AG04449 (cell line): ENCODE results near the gene BCL11A.

Experiments used
- CTCF ChIA-PET: fragments of 350-600 bp; formaldehyde crosslinking; extraction: SDS; loops from one replicate; lab custom pipeline; 2021; ENCODE audit warnings: antibody characterized with exemption; lab: Yijun Ruan, JAX
- POLR2A ChIA-PET: fragments of 400-600, 350-600 bp; formaldehyde crosslinking; extraction: SDS; loops from one replicate; lab custom pipeline; 2020; ENCODE audit warnings: antibody characterized with exemption, inconsistent platforms; lab: Yijun Ruan, JAX
- DNase-seq: peaks from one replicate; pipeline ENCODE4 v3.0.0-alpha.2; 2010; ENCODE audit warnings: low read depth, low spot score
- H3K4me3 ChIP-seq: 2 replicates; pipeline ENCODE4 v1.5.1; 2011; ENCODE audit warnings: low read depth, mild to moderate bottlenecking, control low read depth, low read length
- CTCF ChIP-seq: IDR thresholded peaks from one replicate; pipeline ENCODE4 v1.5.1; 2011; ENCODE audit warnings: mild to moderate bottlenecking, moderate library complexity, low read length, control low read depth, inconsistent platforms; ENCODE audit not compliant: insufficient read depth; ENCODE audit errors: missing control alignments

BCL11A gene

DNA sequence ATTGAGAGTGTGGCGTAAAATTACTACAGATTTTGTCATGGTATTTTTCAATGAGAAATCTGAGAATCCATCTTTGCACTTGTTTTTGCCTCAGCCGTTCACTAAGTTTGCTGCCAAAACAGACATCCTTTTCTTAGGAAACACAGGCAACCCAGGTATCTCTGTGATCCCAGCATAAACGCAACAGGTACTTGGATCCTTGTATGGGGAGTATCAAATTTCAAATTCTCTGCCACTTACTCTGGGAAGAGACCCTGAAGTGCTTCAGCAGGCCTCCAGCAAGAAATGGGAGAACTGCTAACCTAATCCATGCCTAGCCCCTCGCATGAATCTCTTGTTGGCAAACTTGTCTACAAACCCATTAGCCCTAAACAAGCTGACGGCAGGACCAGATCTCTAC, 83.1 kb downstream of the BCL11A start:
- TF ChIP-seq CTCF = no peak
- no peak overlapping the region for H3K4me3 ChIP-seq
- ChIA-PET POLR2A (no interaction called here), CTCF (no interaction called here)
- DNase-seq = no peak

- POLR2A ChIA-PET = no interaction called here
- no peak for TF ChIP-seq CTCF
- no peak overlapping the region for H3K4me3 ChIP-seq
- no peak for DNase-seq
- CTCF ChIA-PET = no interaction called here
Measured at GRCh38 chr2:60469536-60470317, 83.7 kb downstream of the BCL11A start.

DNA sequence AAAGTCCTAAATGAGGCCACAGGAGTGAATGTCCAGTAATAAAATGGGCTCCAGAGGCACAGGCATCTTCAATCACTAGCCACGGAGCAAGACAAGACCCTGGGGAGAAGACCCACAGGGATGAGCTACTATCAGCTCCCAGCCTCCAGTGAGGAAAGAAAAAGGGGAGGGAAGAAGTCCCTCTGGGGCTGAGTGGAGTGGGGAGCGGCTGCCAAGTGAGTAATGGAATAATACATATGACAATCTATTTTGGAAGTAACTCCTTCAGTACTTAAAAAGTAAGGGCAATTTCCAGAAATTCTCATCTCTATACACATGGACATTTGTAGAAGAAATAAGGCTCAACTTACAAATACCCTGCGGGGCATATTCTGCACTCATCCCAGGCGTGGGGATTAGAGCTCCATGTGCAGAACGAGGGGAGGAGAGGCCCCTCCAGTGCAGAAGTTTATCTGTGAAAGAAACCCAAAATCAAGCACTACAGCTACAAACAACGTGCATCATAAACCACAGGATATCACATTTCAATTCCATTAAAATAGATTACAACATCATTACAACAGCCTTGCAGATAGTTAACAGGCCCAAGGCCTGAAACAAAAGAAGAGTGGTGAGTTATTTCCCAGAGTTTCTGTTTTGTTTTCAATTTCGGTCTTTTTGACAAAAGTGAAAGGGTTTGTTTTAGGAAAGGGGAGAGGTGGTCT, 84.9 kb downstream of the BCL11A start:
- no peak for DNase-seq
- no peak for TF ChIP-seq CTCF
- POLR2A ChIA-PET = no interaction called here
- CTCF ChIA-PET = no interaction called here
- H3K4me3 ChIP-seq = no peak overlapping the region

DNA sequence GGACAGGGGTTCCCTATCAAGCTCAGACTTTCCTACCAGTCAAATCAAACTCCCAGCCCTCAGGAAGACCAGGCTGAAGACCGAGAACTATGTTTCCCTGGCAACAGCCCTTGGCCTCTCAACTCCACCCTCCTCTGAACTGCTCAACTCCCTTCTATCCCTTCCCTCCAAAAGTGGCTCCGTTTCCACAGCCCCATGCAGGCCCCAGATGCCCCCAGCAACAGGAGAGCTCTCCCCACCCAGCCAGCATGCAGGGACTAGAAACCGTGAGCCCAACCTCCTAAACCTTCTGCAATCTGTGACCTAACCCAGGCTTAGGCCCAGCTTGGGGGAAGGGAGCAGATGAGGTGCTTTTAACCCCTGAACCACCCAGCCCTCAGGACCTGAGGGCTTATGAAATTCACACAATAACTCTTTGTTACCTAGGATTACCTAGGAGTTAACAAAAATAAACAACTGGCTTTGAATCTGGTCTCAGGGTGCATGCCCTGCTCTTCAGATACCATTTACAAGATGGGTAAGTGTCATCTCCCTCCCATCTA, 87.2 kb downstream of the BCL11A start:
- POLR2A ChIA-PET = interaction anchor here (0.6 kb wide), 1 partner anchor 644 kb away, joined by 3 read pairs; no protein-coding TSS in a partner anchor
- no peak for TF ChIP-seq CTCF
- CTCF ChIA-PET = interaction anchor here (0.8 kb wide), 1 partner anchor 84 kb away, joined by 3 read pairs; no protein-coding TSS in a partner anchor

GRCh38 chr2:60465736-60466135, 87.7 kb downstream of the BCL11A start:
- no peak for DNase-seq
- H3K4me3 ChIP-seq = no peak overlapping the region
- POLR2A ChIA-PET = interaction anchor here (0.9 kb wide), 1 partner anchor 18 kb away, joined by 4 read pairs; no protein-coding TSS in a partner anchor
- TF ChIP-seq CTCF = no peak
- CTCF ChIA-PET = interaction anchor here (0.8 to 1.3 kb wide), 2 partner anchors 28 to 84 kb away, joined by 3 to 4 read pairs; no protein-coding TSS in a partner anchor

More for the DNA sequence above, 87.2 kb downstream of the BCL11A start:
- DNase-seq = no peak
- no peak overlapping the region for H3K4me3 ChIP-seq

- H3K4me3 ChIP-seq = no peak overlapping the region
- POLR2A ChIA-PET = no interaction called here
- CTCF ChIA-PET = no interaction called here
- TF ChIP-seq CTCF = no peak
- no peak for DNase-seq
Measured at GRCh38 chr2:60463249-60463648, 90.2 kb downstream of the BCL11A start.
